ENCODE results near the gene BPNT1. TPM values are rescaled to one million over a fixed set of nuclear protein-coding genes. Genes with fewer than 3 reads are reported as not detected.
"Not testable (repeated sequence)": the region's sequence is repeated elsewhere in the genome, so short reads cannot be mapped to it uniquely, and the experiment has no call there.

Gene BPNT1
- 24.7 and 26.8 TPM in 2 replicates for total RNA-seq

- intact Hi-C loops (cut with micrococcal nuclease) = loop anchor here (1.0 to 10.0 kb wide), 4 partner anchors 23 to 182 kb away; partner anchors contain the start of gene RAB3GAP2
Observed at GRCh38 chr1:220089650-220090556, at the start of gene BPNT1. BPNT1 (minus strand) TSS chr1:220089788; CDS start chr1:220079846, 9,942 bp downstream.

- intact Hi-C loops (cut with micrococcal nuclease) = loop anchor here (2.0 kb wide), 1 partner anchor 90 kb away; the partner anchor contains the start of gene EPRS1
Observed at GRCh38 chr1:220137019-220137786, 47.6 kb upstream of the BPNT1 start.

GRCh38 chr1:220135755-220136154, 46.2 kb upstream of the BPNT1 start:
- intact Hi-C loops (cut with micrococcal nuclease) = loop anchor here (2.0 kb wide), 1 partner anchor 89 kb away; the partner anchor contains the start of gene EPRS1

GRCh38 chr1:220129479-220130210, 40.1 kb upstream of the BPNT1 start:
- intact Hi-C loops (cut with micrococcal nuclease) = no loop called here

GRCh38 chr1:220127076-220127475, 37.5 kb upstream of the BPNT1 start:
- intact Hi-C loops (cut with micrococcal nuclease) = no loop called here

- intact Hi-C loops (cut with micrococcal nuclease) = loop anchor here (1.0 kb wide), 1 partner anchor 133 kb away; no protein-coding TSS in a partner anchor
Observed at GRCh38 chr1:220124542-220124941, 35.0 kb upstream of the BPNT1 start.

- intact Hi-C loops (cut with micrococcal nuclease) = loop anchor here (1.0 kb wide), 1 partner anchor 133 kb away; no protein-coding TSS in a partner anchor
Observed at GRCh38 chr1:220123889-220124288, 34.3 kb upstream of the BPNT1 start.

- intact Hi-C loops (cut with micrococcal nuclease) = no loop called here
Observed at GRCh38 chr1:220123066-220123465, 33.5 kb upstream of the BPNT1 start.

- intact Hi-C loops (cut with micrococcal nuclease) = no loop called here
Observed at GRCh38 chr1:220121791-220122530, 32.4 kb upstream of the BPNT1 start.

- intact Hi-C loops (cut with micrococcal nuclease) = no loop called here
Observed at GRCh38 chr1:220119043-220119512, 29.5 kb upstream of the BPNT1 start.

- intact Hi-C loops (cut with micrococcal nuclease) = loop anchor here (1.0 to 2.0 kb wide), 3 partner anchors 18 to 620 kb away; partner anchors contain the start of genes BPNT1 and IARS2
Observed at GRCh38 chr1:220113136-220113695, 23.6 kb upstream of the BPNT1 start.

GRCh38 chr1:220112600-220112999, 23.0 kb upstream of the BPNT1 start:
- intact Hi-C loops (cut with micrococcal nuclease) = loop anchor here (2.0 kb wide), 2 partner anchors 18 to 620 kb away; partner anchors contain the start of gene IARS2

- intact Hi-C loops (cut with micrococcal nuclease) = not testable (repeated sequence)
Observed at GRCh38 chr1:220110473-220110872, 20.9 kb upstream of the BPNT1 start.

- intact Hi-C loops (cut with micrococcal nuclease) = loop anchor here (10.0 kb wide), 1 partner anchor 105 kb away; no protein-coding TSS in a partner anchor
Observed at GRCh38 chr1:220099826-220100225, 10.2 kb upstream of the BPNT1 start.

GRCh38 chr1:220094016-220094911, 4.7 kb upstream of the BPNT1 start, which contains the start of gene IARS2:
IARS2 (plus strand) TSS chr1:220094132; CDS start chr1:220094217, 85 bp downstream.
- intact Hi-C loops (cut with micrococcal nuclease) = loop anchor here (2.0 to 10.0 kb wide), 3 partner anchors 19 to 99 kb away; partner anchors contain the start of gene EPRS1

- intact Hi-C loops (cut with micrococcal nuclease) = loop anchor here (2.0 to 10.0 kb wide), 4 partner anchors 19 to 1809 kb away; partner anchors contain the start of genes EPRS1 and RRP15
Observed at GRCh38 chr1:220093361-220094015, 3.9 kb upstream of the BPNT1 start.

GRCh38 chr1:220092694-220093093, 3.1 kb upstream of the BPNT1 start:
- intact Hi-C loops (cut with micrococcal nuclease) = loop anchor here (2.0 to 10.0 kb wide), 2 partner anchors 98 to 1808 kb away; partner anchors contain the start of gene RRP15

Data from T-helper 2 cell treated with Interferon-gamma antibody and Interleukin-4, amounts not matched to agents 100 ng/mL and 5 ng/mL, for 36 hours (primary cell).